Loucy (cell line): ENCODE data around the gene B3GALT5.

ENCODE experiments used
- EZH2phosphoT487 ChIP-seq: fragments of 200-600 bp; IDR thresholded peaks from 2 replicates; pipeline ENCODE4 v1.6.1; 2018; ENCODE audit warnings: antibody characterized with exemption, mild to moderate bottlenecking, moderate library complexity, borderline replicate concordance
- TF ChIP-seq, protein P1 (sequence below): fragments of 200-600 bp; sonication (generic); conservative IDR thresholded peaks from 2 replicates; pipeline ENCODE4 v1.5.1; 2014; ENCODE audit warnings: mild to moderate bottlenecking, antibody characterized with exemption, low read length

DNA sequence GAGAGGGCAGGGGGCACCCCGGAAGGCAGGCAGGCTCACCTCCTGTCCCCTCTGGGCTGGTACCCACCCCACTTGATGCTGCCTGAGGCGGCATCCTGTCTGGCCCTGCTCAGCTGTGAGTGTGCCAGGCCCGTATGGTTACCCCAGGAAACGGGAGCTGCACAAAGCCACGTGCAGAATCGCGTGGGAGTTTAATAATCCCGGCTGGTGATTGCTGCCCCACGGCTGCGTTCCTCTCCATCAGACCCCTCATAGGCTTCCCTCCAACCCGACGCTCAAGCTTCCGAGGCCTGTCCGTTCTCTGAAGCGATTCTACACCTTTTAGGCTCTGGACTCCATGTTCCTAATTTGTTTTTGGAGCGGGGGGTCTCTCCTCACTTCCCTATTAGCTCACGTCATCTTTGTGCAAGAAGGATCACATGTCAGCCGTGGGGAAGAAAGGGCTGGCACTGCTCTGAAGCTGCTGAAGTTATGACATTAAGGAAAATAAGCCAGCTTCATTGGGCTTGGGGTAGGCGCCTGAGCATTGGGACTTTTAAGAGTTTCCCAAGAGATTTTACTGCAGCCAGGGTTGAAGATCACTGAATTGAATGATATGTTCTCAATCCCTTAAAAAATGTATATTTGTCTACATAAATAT is 1.1 kb upstream of the B3GALT5 start:
- TF ChIP-seq, protein P1, sequence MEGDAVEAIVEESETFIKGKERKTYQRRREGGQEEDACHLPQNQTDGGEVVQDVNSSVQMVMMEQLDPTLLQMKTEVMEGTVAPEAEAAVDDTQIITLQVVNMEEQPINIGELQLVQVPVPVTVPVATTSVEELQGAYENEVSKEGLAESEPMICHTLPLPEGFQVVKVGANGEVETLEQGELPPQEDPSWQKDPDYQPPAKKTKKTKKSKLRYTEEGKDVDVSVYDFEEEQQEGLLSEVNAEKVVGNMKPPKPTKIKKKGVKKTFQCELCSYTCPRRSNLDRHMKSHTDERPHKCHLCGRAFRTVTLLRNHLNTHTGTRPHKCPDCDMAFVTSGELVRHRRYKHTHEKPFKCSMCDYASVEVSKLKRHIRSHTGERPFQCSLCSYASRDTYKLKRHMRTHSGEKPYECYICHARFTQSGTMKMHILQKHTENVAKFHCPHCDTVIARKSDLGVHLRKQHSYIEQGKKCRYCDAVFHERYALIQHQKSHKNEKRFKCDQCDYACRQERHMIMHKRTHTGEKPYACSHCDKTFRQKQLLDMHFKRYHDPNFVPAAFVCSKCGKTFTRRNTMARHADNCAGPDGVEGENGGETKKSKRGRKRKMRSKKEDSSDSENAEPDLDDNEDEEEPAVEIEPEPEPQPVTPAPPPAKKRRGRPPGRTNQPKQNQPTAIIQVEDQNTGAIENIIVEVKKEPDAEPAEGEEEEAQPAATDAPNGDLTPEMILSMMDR: no peak
- TF ChIP-seq EZH2phosphoT487: no peak
